OCI-LY1 (cell line): Measurements from ENCODE around the gene LTF.
A peak's percentile ranks its signal among the peaks of the same experiment; 100 is the strongest.

Experiments used
- H2AFZ ChIP-seq: fragments of 200-600 bp; sonication (generic), shearing (Covaris generic); 2 replicates; pipeline ENCODE4 v1.6.0; 2014; ENCODE audit warnings: antibody characterized with exemption, mild to moderate bottlenecking, low read length
- H3F3A ChIP-seq: fragments of 200-600 bp; sonication (generic), shearing (Covaris generic); 2 replicates; pipeline ENCODE4 v1.6.0; 2014; ENCODE audit warnings: mild to moderate bottlenecking, antibody characterized with exemption, low read length, moderate library complexity; ENCODE audit not compliant: insufficient read depth
- H3K27ac ChIP-seq: fragments of 200-600 bp; sonication (generic); 2 replicates; pipeline ENCODE4 v1.5.1; 2014; ENCODE audit warnings: low read length, mixed run types, mild to moderate bottlenecking, low read depth; ENCODE audit not compliant: poor library complexity, severe bottlenecking
- H3K27me3 ChIP-seq: fragments of 200-600 bp; sonication (generic); 2 replicates; pipeline ENCODE4 v1.6.0; 2014; ENCODE audit warnings: antibody characterized with exemption, mild to moderate bottlenecking, low read length, moderate library complexity; ENCODE audit not compliant: insufficient read depth
- H3K36me3 ChIP-seq: fragments of 200-600 bp; sonication (generic); 2 replicates; pipeline ENCODE4 v1.6.1; 2014; ENCODE audit warnings: mild to moderate bottlenecking, antibody characterized with exemption, low read length, moderate library complexity, mixed read lengths; ENCODE audit not compliant: insufficient read depth
- H3K4me1 ChIP-seq: fragments of 200-600 bp; sonication (generic); 2 replicates; pipeline ENCODE4 v1.5.1; 2014; ENCODE audit warnings: mild to moderate bottlenecking, low read length, moderate library complexity; ENCODE audit not compliant: insufficient read depth, severe bottlenecking
- H3K4me2 ChIP-seq: fragments of 200-600 bp; sonication (generic), shearing (Covaris generic); 2 replicates; pipeline ENCODE4 v1.6.1; 2014; ENCODE audit warnings: low read length
- H3K4me3 ChIP-seq: fragments of 200-600 bp; sonication (generic); 2 replicates; pipeline ENCODE4 v1.5.1; 2014; ENCODE audit warnings: low read length, low read depth, mild to moderate bottlenecking, mixed read lengths; ENCODE audit not compliant: poor library complexity, severe bottlenecking
- H3K79me2 ChIP-seq: fragments of 200-600 bp; shearing (Covaris generic); 2 replicates; pipeline ENCODE4 v1.6.1; 2016; ENCODE audit warnings: mixed run types, low read length, mixed read lengths; ENCODE audit not compliant: insufficient read depth
- H3K9ac ChIP-seq: fragments of 200-600 bp; sonication (generic), shearing (Covaris generic); 2 replicates; pipeline ENCODE4 v1.6.1; 2014; ENCODE audit warnings: mild to moderate bottlenecking, low read length, mixed read lengths
- H3K9me2 ChIP-seq: fragments of 200-600 bp; sonication (generic), shearing (Covaris generic); 2 replicates; pipeline ENCODE4 v1.6.1; 2014; ENCODE audit warnings: low read depth, mild to moderate bottlenecking, low read length, mixed read lengths
- H3K9me3 ChIP-seq: fragments of 200-600 bp; shearing (Covaris generic); 2 replicates; pipeline ENCODE4 v1.6.1; 2014; ENCODE audit warnings: low read length, mixed read lengths
- H4K20me1 ChIP-seq: fragments of 200-600 bp; sonication (generic), shearing (Covaris generic); 2 replicates; pipeline ENCODE4 v1.6.0; 2016; ENCODE audit warnings: mild to moderate bottlenecking, low read length; ENCODE audit not compliant: insufficient read depth
- CTCF ChIP-seq: fragments of 200-600 bp; sonication (generic), shearing (Covaris generic); IDR thresholded peaks from 2 replicates; pipeline ENCODE4 v1.5.1; 2017; ENCODE audit warnings: mild to moderate bottlenecking, antibody characterized with exemption, low read length, moderate library complexity, mixed read lengths
- EZH2 ChIP-seq: fragments of 200-600 bp; sonication (generic), shearing (Covaris generic); IDR thresholded peaks from 2 replicates; pipeline ENCODE4 v1.8.0; 2017; ENCODE audit warnings: borderline replicate concordance, mixed run types, mild to moderate bottlenecking, antibody characterized with exemption, low read length, moderate library complexity, mixed read lengths

LTF gene

GRCh38 chr3:46489875-46490274, 25.2 kb upstream of the LTF start:
- Histone ChIP-seq H2AFZ (no peak overlapping the region), H3K36me3 (no peaks in the 10 kb centered on the region), H3K4me2 (no peak overlapping the region), H3K27ac (no peak overlapping the region), H3F3A (no peaks in the 10 kb centered on the region), H3K27me3 (no peaks in the 10 kb centered on the region), H3K79me2 (no peaks in the 10 kb centered on the region), H3K9ac (no peak overlapping the region), H3K9me3 (no peaks in the 10 kb centered on the region), H3K9me2 (no peaks in the 10 kb centered on the region), H4K20me1 (no peaks in the 10 kb centered on the region), H3K4me3 (no peak overlapping the region), H3K4me1 (no peaks in the 10 kb centered on the region)
- TF ChIP-seq CTCF = no peak
- no peak for TF ChIP-seq EZH2

DNA sequence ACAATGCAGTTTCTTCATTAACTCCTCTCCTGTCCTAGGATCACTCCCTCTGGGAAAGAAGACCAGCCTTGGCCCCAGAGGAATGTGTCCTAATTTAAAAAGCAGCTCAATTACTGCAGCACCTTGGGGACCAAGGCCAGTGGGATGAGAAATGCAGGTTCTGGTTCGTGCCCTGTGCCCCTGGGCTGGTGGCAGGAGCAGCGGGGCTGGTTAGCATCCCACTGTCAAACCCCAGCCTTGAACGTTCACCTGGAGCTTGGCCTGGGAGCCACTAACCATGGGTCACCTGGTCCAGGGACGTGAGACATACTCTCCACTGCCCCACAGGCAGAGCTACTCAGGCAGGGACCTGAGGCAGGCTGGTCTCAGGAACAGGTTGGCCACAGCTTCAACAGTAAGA, 24.7 kb upstream of the LTF start:
- Histone ChIP-seq H3K27me3 (no peaks in the 10 kb centered on the region), H3K4me1 (no peaks in the 10 kb centered on the region), H3F3A (no peaks in the 10 kb centered on the region), H2AFZ (no peak overlapping the region), H3K79me2 (no peaks in the 10 kb centered on the region), H3K4me3 (no peak overlapping the region), H3K9me2 (no peaks in the 10 kb centered on the region), H3K9ac (no peak overlapping the region), H3K27ac (no peak overlapping the region), H3K4me2 (no peak overlapping the region), H3K9me3 (no peaks in the 10 kb centered on the region), H4K20me1 (no peaks in the 10 kb centered on the region), H3K36me3 (no peaks in the 10 kb centered on the region)
- no peak for TF ChIP-seq EZH2
- TF ChIP-seq CTCF = no peak

DNA sequence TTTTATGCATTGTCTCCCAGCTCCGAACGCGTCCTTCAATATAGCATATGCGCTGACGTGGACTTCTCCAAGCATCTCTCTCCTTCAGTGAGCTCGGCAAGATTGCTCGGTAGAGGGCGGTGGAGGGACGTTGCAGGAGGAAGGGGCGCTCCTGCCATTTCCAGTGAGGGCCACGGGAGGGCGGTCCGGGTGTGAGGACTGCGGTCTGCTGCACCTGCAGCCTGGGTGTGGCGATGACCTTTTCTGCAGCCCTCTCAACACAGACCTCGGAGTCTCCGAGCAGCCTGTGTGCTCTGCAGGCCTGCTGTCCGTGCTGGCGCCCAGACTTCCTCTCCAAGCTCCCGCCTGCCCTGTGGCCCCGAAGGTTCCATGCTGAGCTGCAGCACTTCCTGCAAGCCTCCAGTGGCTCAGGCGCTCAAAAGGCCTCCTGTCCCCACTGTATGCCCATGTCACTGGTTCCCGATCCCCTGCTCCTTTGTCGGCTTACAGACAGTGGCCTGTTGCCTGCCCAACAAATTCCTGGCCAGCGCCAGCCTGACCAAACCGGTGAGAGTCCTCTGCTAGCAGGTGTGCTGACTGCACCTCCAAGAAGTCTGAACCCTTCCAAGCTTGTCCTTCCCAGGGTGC, 24.1 kb upstream of the LTF start:
- no peaks in the 10 kb centered on the region for H3F3A ChIP-seq
- no peaks in the 10 kb centered on the region for H3K27me3 ChIP-seq
- no peak overlapping the region for H3K27ac ChIP-seq
- no peaks in the 10 kb centered on the region for H3K36me3 ChIP-seq
- peak overlapping the region; percentile 10; the same call in 1 of the 2 replicates for H3K4me2 ChIP-seq
- TF ChIP-seq EZH2 (no peak), CTCF (peak; percentile 100)
- no peaks in the 10 kb centered on the region for H3K9me2 ChIP-seq
- H3K4me3 ChIP-seq = no peak overlapping the region
- H3K9ac ChIP-seq = no peak overlapping the region
- no peaks in the 10 kb centered on the region for H3K79me2 ChIP-seq
- no peak overlapping the region for H2AFZ ChIP-seq
- no peaks in the 10 kb centered on the region for H3K4me1 ChIP-seq
- no peaks in the 10 kb centered on the region for H3K9me3 ChIP-seq
- H4K20me1 ChIP-seq = no peaks in the 10 kb centered on the region
